HG03039 (cell line): ENCODE data around the gene ABCB9.

Experiments
- ATAC-seq: cut with Tn5 transposase; IDR thresholded peaks from one replicate; pipeline ENCODE4 v1.9.1; 2021; ENCODE audit warnings: mild to moderate bottlenecking, moderate library complexity; ENCODE audit not compliant: unreplicated experiment

The ABCB9 gene

DNA sequence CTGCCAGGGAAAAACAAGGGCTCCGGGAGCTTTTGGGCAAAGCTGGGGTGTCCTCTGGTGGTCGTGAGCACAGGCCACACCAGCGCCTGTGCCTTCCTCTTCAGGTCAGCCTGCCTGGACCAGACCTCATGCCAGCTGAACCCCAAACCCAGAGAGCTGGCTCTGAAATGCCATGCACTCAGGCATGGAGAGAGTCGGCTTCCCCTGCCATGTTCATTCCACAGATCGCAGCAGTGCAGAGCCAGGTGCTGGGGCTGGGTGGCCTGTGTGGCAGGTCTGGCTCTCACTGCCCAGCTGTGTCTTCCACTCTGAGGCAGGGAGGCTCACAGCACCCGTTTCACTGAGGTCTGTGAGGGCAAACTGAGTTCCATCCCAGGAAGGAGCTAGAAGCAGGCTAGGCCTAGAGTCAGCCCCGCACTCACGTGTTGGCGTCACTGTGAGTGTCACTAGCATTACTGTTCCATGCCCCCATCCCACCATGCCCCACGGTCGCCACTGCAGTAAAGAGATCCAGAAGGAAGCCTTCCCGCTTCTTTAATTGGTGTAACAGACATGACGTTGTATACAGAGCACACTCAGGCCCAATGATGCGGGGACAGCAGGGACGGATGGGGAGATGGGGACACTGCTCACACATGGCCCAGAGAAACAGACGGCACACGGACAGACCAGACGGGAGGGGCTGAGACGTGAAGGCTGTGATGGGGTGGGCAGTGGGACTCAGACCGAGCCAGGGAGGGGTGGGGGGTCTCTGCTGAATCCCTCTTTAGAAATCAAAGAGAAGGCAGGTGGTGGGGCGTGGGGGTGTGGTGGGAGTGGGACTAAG is 16.9 kb upstream of the ABCB9 start:
- ATAC-seq = no peak

DNA sequence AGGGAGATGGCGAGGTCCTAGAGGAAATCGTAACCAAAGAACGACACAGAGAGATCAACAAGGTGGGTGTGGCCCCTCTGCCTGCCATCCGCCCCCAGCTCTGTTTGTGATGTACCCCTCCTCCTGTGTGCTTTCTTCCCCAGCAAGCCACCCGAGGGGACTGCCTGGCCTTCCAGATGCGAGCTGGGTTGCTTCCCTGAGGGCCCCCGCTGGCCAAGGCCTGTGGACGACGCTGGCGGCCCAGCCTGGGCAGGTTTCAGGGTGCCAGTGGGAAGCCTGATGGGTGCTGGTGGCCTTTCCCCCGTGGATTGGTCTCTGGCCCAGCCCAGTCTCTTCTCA is 16.2 kb upstream of the ABCB9 start:
- no peak for ATAC-seq

DNA sequence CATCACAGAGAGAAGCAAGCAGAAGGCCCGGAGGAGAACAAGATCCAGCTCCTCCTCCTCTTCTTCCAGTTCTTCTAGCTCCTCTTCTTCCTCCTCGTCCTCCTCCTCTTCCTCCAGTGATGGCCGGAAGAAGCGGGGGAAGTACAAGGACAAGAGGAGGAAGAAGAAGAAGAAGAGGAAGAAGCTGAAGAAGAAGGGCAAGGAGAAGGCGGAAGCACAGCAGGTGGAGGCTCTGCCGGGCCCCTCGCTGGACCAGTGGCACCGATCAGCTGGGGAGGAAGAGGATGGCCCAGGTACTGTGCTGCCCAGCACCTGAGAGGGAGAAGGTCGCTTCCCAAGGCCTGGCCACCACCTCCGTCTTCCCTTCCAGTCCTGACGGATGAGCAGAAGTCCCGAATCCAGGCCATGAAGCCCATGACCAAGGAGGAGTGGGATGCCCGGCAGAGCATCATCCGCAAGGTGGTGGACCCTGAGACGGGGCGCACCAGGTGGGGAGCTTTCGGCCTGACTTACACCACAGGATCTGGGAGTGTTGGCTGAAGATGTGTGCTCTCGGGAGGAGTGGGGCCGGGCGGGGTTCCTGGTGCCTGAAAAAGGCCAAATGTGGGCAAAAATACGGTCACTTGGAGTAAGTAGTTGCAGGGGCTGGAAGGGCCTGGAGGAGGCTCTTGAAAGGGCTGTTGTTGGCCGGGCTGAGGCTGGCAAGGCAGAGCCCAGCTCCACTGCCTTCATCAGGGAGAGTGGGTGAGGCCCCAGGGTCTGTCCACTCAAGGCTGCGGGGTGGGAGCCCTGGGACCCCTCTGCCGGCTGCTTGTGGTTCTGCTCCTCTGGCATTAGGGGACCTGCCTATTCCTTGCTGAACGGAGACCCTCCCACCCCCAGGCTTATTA is 15.6 kb upstream of the ABCB9 start:
- ATAC-seq = no peak

DNA sequence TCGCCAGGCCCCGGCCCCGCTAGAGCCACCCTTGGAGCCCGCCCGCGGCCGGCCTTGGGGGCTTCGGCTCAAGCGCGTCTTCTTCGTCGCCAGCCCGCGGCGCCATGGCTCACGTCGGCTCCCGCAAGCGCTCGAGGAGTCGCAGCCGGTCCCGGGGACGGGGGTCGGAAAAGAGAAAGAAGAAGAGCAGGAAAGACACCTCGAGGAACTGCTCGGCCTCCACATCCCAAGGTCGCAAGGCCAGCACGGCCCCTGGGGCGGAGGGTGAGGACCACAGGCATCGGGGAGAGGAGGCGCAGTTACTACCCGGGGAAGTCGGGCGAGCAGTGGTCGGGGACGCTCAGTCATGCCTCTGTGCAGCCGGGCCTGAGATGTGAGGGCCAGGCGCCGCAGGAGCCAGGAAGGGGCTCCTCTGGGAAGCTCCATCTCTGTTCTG is 14.8 kb upstream of the ABCB9 start:
- no peak for ATAC-seq

DNA sequence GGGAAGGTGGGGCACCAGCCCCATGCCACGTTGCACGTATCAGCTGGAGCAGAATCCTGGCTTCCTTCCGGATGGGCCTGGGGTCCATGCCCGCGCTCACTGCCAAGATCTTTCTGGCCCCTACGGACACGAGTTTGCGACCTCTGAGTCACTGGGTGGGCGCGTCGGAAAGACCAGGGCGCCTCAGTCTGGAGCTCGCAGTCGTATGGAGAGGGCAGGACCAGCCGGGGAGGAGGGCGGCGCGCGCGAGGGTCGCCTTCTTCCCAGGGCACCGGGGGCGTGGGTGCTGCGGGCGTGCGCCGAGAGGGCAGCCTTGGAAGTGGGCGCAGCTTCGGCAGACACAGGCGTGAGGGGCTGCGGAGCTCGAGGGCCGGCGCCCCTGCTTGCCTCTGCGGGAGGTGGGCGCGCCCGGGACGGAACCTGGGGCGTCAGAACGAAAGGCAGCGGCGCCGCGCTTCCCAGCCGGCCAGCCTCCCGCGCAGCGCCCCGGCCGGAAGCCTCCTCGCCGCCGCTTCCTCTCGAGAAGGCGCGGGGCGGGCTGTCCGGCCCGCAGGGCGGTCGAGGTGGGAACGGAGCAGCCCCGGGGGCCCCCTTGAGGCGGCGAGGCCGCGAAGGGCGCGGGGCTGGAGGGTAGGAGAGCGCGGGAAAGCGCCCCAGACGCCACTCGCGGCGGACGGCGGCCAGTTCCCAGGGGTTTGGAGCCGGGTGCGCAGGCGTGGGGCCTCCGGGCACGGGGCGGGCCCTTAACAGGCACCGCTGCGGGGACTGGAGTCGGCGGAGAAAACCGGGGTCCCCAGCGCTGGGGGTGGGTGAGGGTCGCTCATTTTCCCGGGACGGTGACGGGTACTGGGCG is 14.1 kb upstream of the ABCB9 start, which contains the start of gene ARL6IP4:
TSS of gene ARL6IP4 (plus strand) at position 499 of the 853 bp plus-strand sequence. CDS start 459 bp downstream, outside the sequence.
- ATAC-seq = peak; percentile 36

GRCh38 chr12:122979908-122980182 is 13.6 kb upstream of the ABCB9 start:
- no peak for ATAC-seq

DNA sequence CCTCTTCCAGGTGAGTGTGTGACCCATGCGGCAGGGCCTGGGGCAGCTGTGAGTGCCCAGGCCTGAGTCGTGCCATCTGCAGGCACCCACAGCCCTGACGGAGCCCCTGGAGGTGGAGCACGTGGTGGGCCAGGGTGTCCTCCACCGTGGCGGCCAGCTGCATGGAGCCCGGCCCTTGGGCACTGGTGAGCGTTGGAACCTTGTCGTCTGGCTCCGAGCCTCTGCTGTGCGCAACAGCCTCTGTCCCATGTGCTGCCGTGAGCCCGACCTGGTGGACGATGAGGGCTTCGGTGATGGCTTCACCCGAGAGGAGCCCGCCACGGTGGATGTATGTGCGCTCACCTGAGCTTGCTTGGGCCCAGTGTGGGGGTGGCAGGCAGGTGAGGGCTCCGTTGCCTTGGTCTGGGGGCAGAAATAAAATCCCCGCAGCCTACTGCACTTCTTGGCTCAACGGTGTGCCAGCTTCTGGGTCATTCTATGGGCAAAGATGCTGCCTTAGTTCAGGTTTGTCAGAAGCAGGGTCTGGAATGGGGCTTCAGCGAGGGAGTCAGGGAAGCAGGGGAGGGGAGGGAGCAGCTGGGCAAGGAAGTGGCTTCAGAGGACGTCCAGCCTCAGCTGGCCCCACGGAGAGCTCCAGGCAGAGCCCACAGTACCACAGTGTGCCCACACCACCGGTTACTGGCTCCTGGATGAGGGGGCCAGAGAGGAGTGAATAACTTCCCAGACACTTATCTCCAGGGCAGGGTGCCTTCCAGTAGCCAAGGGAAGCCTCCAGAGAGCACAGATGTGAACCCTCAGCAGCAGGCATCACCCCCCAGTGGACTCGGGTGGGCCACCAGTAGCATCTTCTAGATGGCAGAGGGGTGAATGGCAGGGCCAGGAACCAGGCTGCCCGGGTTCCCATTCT is 13.0 kb upstream of the ABCB9 start:
- ATAC-seq = no peak

GRCh38 chr12:122978507-122978955 is 12.3 kb upstream of the ABCB9 start:
- ATAC-seq = no peak

GRCh38 chr12:122977655-122978392 is 11.6 kb upstream of the ABCB9 start:
- ATAC-seq = no peak

GRCh38 chr12:122977153-122977552 is 10.9 kb upstream of the ABCB9 start:
- ATAC-seq = no peak

DNA sequence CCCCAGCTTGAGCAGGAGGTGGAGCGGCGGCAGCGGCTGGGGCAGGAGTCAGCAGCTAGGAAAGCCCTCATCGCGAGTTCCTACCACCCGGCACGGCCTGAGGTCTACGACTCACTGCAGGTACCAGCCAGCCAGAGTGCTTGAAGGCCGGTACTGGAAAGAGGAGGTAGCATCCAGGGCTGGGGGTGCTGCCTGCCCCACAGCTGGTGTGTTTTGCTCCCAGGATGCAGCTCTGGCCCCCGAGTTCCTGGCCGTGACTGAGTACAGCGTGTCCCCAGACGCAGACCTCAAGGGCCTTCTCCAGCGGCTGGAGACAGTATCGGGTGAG is 10.3 kb upstream of the ABCB9 start:
- no peak for ATAC-seq

DNA sequence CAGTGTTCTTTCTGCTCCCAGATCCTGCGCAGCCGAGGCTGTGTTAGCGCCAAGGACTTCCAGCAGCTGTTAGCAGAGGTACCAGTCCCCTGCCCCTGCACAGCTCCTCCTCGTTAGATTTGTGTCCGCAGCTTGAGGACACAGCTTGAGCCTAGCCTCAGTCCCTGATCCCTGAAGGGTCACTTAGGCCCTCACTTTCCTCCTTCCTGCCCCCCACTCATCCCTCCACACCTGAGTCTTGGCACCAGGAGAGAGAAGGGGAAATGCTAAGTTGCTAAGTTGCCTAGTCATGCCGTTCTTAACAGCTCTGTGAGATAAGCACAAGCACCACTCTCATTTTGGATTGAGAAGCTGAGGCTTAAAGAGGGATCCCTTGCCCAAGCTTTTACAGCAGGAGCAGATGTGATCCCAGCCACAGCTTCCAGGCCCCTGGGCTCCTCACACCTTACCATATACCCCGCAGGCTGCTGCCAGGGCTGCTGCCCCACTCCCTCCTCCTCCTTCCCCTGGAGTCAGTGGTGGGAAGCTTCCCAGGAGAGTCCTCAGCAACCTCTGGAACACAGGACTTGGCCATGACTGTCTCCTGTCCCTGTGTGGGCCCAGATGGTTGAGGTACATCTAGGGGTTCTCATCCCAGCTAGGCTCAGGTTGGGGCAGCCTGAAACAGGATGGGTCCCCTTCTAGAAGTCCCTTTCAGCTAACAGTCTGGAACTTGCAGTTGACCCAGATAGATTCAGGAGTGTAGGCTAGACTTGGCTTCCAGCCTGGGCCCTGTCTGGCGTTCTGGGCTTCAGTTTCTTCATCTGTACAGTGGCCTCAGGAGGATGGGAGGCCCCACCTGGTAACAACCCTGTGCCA is 9.8 kb upstream of the ABCB9 start:
- no peak for ATAC-seq

GRCh38 chr12:122974892-122975789 is 8.9 kb upstream of the ABCB9 start, which contains the start of gene OGFOD2:
TSS of gene OGFOD2 (plus strand) at chr12:122975244. CDS start at chr12:122975252, 8 bp downstream.
- peak; percentile 49 for ATAC-seq

DNA sequence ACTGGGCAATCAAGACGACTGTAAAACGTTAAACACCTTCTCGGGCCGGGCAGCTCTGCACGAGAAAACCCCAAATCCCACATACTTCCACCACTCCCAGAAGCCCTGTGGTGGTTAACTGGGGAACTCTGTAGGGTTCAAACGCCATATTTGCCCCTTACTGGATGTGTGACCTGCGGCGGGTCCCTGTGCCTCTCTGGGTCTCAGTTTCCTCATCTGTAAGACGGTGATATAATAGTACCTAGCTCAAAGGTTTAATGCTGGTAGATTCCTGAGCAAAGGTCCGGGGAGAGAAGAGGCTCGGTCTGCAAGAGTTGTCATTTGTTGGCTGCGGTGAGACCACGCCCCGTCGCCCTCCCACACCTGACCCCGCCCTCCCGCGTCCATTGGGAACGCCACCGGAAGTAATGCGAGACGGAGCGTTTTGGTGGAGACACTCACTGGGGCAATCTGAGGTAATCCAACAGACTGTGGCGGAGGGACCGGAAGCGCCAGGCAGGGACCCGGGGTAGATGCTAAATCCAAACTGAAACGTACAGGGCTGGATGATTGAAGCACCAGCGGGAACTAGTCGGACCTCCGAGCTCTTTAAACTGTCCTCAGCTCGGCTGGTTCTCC is 8.1 kb upstream of the ABCB9 start:
- ATAC-seq = peak; percentile 64

DNA sequence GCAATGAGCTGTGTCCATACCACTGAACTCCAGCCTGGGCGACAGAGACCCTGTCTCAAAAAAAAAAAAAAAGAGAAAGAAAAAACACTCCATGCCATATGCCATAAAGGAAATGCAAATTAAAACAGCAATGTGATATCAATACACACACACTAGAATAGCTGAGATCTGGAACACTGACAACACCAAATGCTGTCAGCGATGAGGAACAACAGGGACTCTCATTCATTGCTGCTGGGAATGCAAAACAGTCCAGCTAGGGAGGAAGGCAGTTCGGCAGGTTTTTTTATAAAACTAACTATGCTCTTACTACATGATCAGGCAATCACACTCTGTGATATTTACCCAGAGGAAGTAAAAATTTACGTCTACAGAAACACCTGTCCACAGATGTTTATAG is 3.4 kb upstream of the ABCB9 start:
- no peak for ATAC-seq

- ATAC-seq = no peak
Observed at GRCh38 chr12:122968104-122968503, 1.8 kb upstream of the ABCB9 start.
